Trophoblast cell (in vitro differentiated cells and primary cell): Measurements from ENCODE around the gene CEND1.

ENCODE experiments used
- DNase-seq, 2 donors: peaks; one replicate each; pipeline ENCODE4 v3.0.0-alpha.2; 2016
- H2AFZ ChIP-seq: 2 replicates; pipeline ENCODE4 v1.6.1; 2013; ENCODE audit warnings: low read length, moderate library complexity, mild to moderate bottlenecking; ENCODE audit not compliant: insufficient read depth, poor library complexity
- H2AK5ac ChIP-seq: 2 replicates; pipeline ENCODE4 v1.6.1; 2013; ENCODE audit warnings: mild to moderate bottlenecking, low read length
- H2BK120ac ChIP-seq: 2 replicates; pipeline ENCODE4 v1.6.1; 2013; ENCODE audit warnings: low read length, mild to moderate bottlenecking, moderate library complexity; ENCODE audit not compliant: insufficient read depth, poor library complexity
- H2BK12ac ChIP-seq: 2 replicates; pipeline ENCODE4 v1.6.1; 2013; ENCODE audit warnings: mild to moderate bottlenecking, low read length, moderate library complexity
- H2BK5ac ChIP-seq: 2 replicates; pipeline ENCODE4 v1.6.1; 2013; ENCODE audit warnings: low read length, low read depth, moderate library complexity, mild to moderate bottlenecking; ENCODE audit not compliant: poor library complexity
- H3K14ac ChIP-seq: 2 replicates; pipeline ENCODE4 v1.6.1; 2013; ENCODE audit warnings: mild to moderate bottlenecking, low read length
- H3K18ac ChIP-seq: 2 replicates; pipeline ENCODE4 v1.6.1; 2013; ENCODE audit warnings: mild to moderate bottlenecking, low read length
- H3K23ac ChIP-seq: 2 replicates; pipeline ENCODE4 v1.6.1; 2013; ENCODE audit warnings: low read length
- H3K27ac ChIP-seq: 2 replicates; pipeline ENCODE4 v1.5.1; 2013; ENCODE audit warnings: low read depth, mild to moderate bottlenecking, inconsistent platforms, low read length, moderate library complexity
- H3K27me3 ChIP-seq: 2 replicates; pipeline ENCODE4 v1.6.1; 2013; ENCODE audit warnings: inconsistent platforms, mild to moderate bottlenecking, low read length, moderate library complexity; ENCODE audit not compliant: insufficient read depth
- H3K36me3 ChIP-seq, 2 experiments: 1 replicate in 1 of 2; 2 replicates in 1 of 2; pipeline ENCODE4 v1.6.1; 2013; ENCODE audit warnings: low read length in 2 of 2, mild to moderate bottlenecking in 2 of 2, moderate library complexity in 1 of 2; ENCODE audit not compliant: insufficient read depth in 2 of 2, control insufficient read depth in 1 of 2
- H3K4ac ChIP-seq: 2 replicates; pipeline ENCODE4 v1.6.1; 2013; ENCODE audit warnings: low read depth, mild to moderate bottlenecking, low read length, moderate library complexity
- H3K4me1 ChIP-seq, 2 experiments: 1 replicate in 1 of 2; 2 replicates in 1 of 2; pipeline ENCODE4 v1.6.1; 2013; ENCODE audit warnings: low read length in 2 of 2, mild to moderate bottlenecking in 2 of 2, moderate library complexity in 1 of 2; ENCODE audit not compliant: insufficient read depth in 2 of 2, control insufficient read depth in 1 of 2
- H3K4me2 ChIP-seq: 2 replicates; pipeline ENCODE4 v1.6.1; 2013; ENCODE audit warnings: inconsistent platforms, mild to moderate bottlenecking, low read length, moderate library complexity
- H3K4me3 ChIP-seq: 2 replicates; pipeline ENCODE4 v1.5.1; 2013; ENCODE audit warnings: mild to moderate bottlenecking, low read depth, low read length, inconsistent platforms
- H3K79me1 ChIP-seq: one replicate; pipeline ENCODE4 v1.6.1; 2013; ENCODE audit warnings: low read length
- H3K79me2 ChIP-seq: 2 replicates; pipeline ENCODE4 v1.6.1; 2013; ENCODE audit warnings: low read length, mild to moderate bottlenecking; ENCODE audit not compliant: control insufficient read depth, insufficient read depth, poor library complexity
- H3K9ac ChIP-seq: 2 replicates; pipeline ENCODE4 v1.6.1; 2013; ENCODE audit warnings: mild to moderate bottlenecking, low read length
- H3K9me3 ChIP-seq: 2 replicates; pipeline ENCODE4 v1.6.1; 2013; ENCODE audit warnings: low read depth, mild to moderate bottlenecking, control low read depth, inconsistent platforms, low read length; ENCODE audit not compliant: insufficient read depth
- H4K12ac ChIP-seq: 2 replicates; pipeline ENCODE4 v1.6.1; 2013; ENCODE audit warnings: low read depth, mild to moderate bottlenecking, low read length, moderate library complexity
- H4K8ac ChIP-seq: 2 replicates; pipeline ENCODE4 v1.6.1; 2013; ENCODE audit warnings: low read depth, mild to moderate bottlenecking, low read length, moderate library complexity
- H4K91ac ChIP-seq: one replicate; pipeline ENCODE4 v1.6.1; 2013; ENCODE audit warnings: low read depth, mild to moderate bottlenecking, low read length, moderate library complexity
- WGBS: extraction: QIAGEN DNeasy Blood & Tissue Kit; methylation state at CpG from one replicate; pipeline ENCODE4 v1.1.7; 2013; ENCODE audit warnings: missing lambda C conversion rate; ENCODE audit not compliant: insufficient read length, insufficient coverage; ENCODE audit errors: extremely low coverage; 5-methylcytosine and 5-hydroxymethylcytosine counted together

CEND1 gene

DNA sequence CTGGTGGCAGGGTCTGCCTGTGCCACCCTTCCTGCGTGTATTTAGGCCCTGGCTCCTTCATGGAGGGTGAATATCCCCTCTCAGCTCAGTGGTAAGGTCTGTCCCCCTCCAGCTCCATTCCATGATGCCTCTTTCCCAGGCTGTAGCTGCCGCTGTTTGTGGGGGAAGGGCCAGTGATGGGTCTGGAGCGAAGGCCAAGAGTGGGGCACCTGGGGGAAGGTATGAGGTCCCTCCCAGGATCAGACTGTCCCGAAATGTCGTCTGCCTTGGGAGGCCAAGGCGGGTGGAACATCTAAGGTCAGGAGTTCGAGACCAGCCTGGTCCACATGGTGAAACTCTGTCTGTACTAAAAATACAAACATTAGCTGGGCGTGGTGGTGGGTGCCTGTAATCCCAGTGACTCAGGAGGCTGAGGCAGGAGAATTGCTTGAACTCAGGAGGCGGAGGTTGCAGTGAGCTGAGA, 44.0 kb upstream of the CEND1 start:
- H4K8ac ChIP-seq, result peak overlapping the region; percentile 71
- peak overlapping the region; percentile 80 for H3K4me3 ChIP-seq
- H2BK12ac ChIP-seq, result peak overlapping the region; percentile 23
- peak overlapping the region; percentile 76 for H4K12ac ChIP-seq
- H3K4me2 ChIP-seq, result peak overlapping the region; percentile 66
- H3K27ac ChIP-seq, result no peak overlapping the region
- H3K79me1 ChIP-seq, result peaks cover 15% of the 10 kb centered on the region
- peak overlapping the region; percentile 73 for H2BK5ac ChIP-seq
- no peak overlapping the region for H3K23ac ChIP-seq
- H3K36me3 ChIP-seq, result peaks cover 32 to 35% of the 10 kb centered on the region in 2 experiments
- peak overlapping the region; percentile 81 for H2AK5ac ChIP-seq
- DNase-seq, result no peak
- peak overlapping the region; percentile 86 for H2BK120ac ChIP-seq
- H3K9ac ChIP-seq, result no peak overlapping the region
- H3K27me3 ChIP-seq, result peaks cover 25% of the 10 kb centered on the region
- H3K9me3 ChIP-seq, result peaks cover 5% of the 10 kb centered on the region
- peaks cover 12% of the 10 kb centered on the region for H3K79me2 ChIP-seq
- peak overlapping the region; percentile 72 for H3K18ac ChIP-seq
- WGBS, result no CpG with 5 or more reads among the region's 9 CpGs
- peak overlapping the region; percentile 86 for H3K14ac ChIP-seq
- H2AFZ ChIP-seq, result peak overlapping the region; percentile 56
- peaks cover 38 to 41% of the 10 kb centered on the region in 2 experiments for H3K4me1 ChIP-seq
- H4K91ac ChIP-seq, result peak overlapping the region; percentile 77
- peak overlapping the region; percentile 70 for H3K4ac ChIP-seq

DNA sequence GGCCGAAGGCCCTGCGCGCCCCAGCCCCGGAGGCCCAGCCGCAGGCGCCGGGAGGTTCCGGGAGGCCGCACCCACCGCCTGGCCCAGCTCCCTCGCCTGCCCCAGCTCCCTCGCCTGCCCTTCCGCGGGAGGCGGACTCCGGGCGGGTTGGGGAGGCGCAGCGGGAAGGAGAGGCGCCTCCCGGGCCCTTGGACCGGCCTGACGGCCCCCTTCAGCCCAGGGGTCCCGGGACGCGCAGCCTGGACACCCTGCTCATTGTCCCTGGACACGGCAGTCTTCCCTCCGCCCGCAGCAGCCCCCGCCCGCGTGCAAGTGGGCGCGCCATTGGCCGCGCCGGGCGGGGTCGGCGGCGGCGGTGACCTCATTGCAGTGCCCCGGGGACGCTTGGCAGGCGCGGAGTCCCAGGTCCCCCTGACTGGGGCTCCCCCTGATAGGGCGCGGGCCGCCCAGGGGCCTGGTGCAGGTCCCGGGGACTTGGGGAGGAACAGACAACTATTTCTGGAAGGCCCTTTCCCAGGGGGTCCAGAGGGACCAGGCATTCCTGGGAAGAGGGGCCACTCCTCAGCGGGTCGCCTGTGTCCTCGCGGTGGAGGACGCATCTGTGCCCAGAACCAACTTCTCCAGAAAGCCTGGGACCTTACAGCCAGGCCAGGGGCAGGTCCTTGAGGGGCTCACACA, 43.4 kb upstream of the CEND1 start:
- Histone ChIP-seq H3K27ac (peak overlapping the region; percentile 52), H3K4me1 (peaks cover 43 to 44% of the 10 kb centered on the region in 2 experiments), H4K8ac (peak overlapping the region; percentile 71), H3K14ac (peak overlapping the region; percentile 86), H4K12ac (peak overlapping the region; percentile 76), H2BK120ac (peak overlapping the region; percentile 86), H3K36me3 (peaks cover 26 to 28% of the 10 kb centered on the region in 2 experiments), H3K4me2 (peak overlapping the region; percentile 66), H4K91ac (peak overlapping the region; percentile 77), H2AFZ (peak overlapping the region; percentile 56), H3K9me3 (peaks cover 5% of the 10 kb centered on the region), H3K4me3 (peak overlapping the region; percentile 80), H3K23ac (no peak overlapping the region), H3K9ac (peak overlapping the region; percentile 86), H3K27me3 (peaks cover 27% of the 10 kb centered on the region), H3K4ac (peak overlapping the region; percentile 70), H3K18ac (peak overlapping the region; percentile 72), H3K79me2 (peaks cover 12% of the 10 kb centered on the region), H2BK12ac (peak overlapping the region; percentile 23), H3K79me1 (peaks cover 15% of the 10 kb centered on the region), H2BK5ac (peak overlapping the region; percentile 73), H2AK5ac (peak overlapping the region; percentile 81)
- DNase-seq, result peak in 1 of 2 donors; percentile 66
- no CpG with 5 or more reads among the region's 55 CpGs for WGBS

DNA sequence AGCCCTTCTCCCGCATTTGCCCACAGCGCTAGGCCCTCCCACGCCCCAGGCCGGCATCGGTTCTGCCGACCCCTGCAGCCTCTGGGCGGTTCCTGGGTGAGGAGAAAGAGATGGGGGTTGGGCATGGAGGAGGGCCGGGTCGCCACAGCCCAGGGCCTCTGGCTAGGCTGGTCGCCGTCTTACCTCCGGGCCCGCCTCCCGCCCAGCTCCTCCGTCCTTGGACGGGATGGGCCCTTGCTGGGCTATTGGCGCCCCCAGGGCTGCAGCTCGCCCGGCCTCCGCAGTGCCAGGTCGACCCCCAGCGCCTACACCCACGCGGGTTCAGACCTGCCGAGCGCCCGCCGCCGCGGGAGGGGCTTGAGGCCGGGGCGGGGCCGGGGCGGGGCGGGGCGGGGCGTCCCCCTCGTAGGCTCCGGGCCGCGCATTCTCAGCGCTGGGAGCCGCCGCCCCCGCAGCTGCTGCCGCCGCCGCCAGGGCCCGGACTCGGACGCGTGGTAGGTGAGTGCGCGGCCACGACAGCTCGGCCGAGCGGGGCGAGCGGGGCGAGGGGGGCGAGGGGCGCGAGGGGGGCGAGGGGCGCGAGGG, 42.7 kb upstream of the CEND1 start, which contains the start of gene CD151:
TSS of gene CD151 (plus strand) at position 424 of the 585 bp plus-strand sequence. CDS start 3,118 bp downstream, outside the sequence.
- Histone ChIP-seq H2BK12ac (peak within 1 kb of the TSS; percentile 63), H3K4me2 (peak within 1 kb of the TSS; percentile 79), H3K79me2 (peaks cover 12% of the 10 kb centered on the region), H4K91ac (peak within 1 kb of the TSS; percentile 83), H3K79me1 (peaks cover 15% of the 10 kb centered on the region), H3K36me3 (peaks cover 20 to 22% of the 10 kb centered on the region in 2 experiments), H2BK5ac (peak within 1 kb of the TSS; percentile 73), H4K12ac (peak within 1 kb of the TSS; percentile 76), H3K27me3 (peaks cover 27% of the 10 kb centered on the region), H4K8ac (peak within 1 kb of the TSS; percentile 81), H2AK5ac (peak within 1 kb of the TSS; percentile 81), H2BK120ac (peak within 1 kb of the TSS; percentile 86), H3K23ac (no peak within 1 kb of the TSS), H3K4me3 (peak within 1 kb of the TSS; percentile 80), H3K4ac (peak within 1 kb of the TSS; percentile 70), H3K9me3 (peaks cover 5% of the 10 kb centered on the region), H3K27ac (peak within 1 kb of the TSS; percentile 52), H2AFZ (peak within 1 kb of the TSS; percentile 56), H3K9ac (peak within 1 kb of the TSS; percentile 86), H3K18ac (peak within 1 kb of the TSS; percentile 72), H3K4me1 (peaks cover 48 to 49% of the 10 kb centered on the region in 2 experiments), H3K14ac (peak within 1 kb of the TSS; percentile 86)
- DNase-seq, result peak; percentile 61 to 74
- no CpG with 5 or more reads among the region's 67 CpGs for WGBS

DNA sequence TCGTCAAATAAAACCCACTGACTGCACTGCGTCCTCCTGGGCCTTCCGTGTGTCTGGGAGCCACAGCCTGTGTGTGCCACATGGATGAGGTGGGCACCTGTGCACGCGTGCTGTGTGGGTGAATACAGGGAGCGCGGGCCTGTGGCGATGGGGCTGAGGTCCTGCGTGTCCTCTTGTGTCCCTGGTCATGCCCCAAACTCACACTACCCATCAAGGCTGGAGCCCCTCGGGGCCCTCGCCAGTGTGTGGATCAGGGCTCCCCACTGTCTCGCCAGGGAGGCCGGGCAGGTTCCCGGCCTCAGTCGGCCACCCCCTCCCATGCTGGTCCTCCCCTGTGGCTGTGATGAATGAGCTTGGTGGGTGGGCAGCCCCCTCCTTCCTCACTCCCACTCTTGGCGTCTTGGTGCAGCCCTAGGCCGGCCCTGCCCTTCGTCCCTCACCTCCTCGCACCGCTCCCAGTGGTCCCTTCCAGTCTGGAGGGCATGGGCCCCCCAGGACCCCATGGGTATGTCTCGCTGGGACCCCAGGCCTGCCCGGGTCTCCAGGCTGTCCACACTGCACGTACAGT, 42.2 kb upstream of the CEND1 start:
- DNase-seq, result no peak
- Histone ChIP-seq H2BK12ac (peak overlapping the region; percentile 63), H3K18ac (peak overlapping the region; percentile 67), H3K14ac (peak overlapping the region; percentile 85), H3K4me1 (peaks cover 52 to 54% of the 10 kb centered on the region in 2 experiments), H2AK5ac (peak overlapping the region; percentile 77), H3K4me2 (peak overlapping the region; percentile 79), H3K79me2 (peaks cover 12% of the 10 kb centered on the region), H4K91ac (peak overlapping the region; percentile 83), H2AFZ (peak overlapping the region; percentile 19), H3K36me3 (peaks cover 14 to 16% of the 10 kb centered on the region in 2 experiments), H3K79me1 (peaks cover 20% of the 10 kb centered on the region), H3K4ac (peak overlapping the region; percentile 30), H3K27me3 (peaks cover 32% of the 10 kb centered on the region), H4K12ac (peak overlapping the region; percentile 67), H2BK120ac (peak overlapping the region; percentile 35), H3K4me3 (peak overlapping the region; percentile 71), H2BK5ac (no peak overlapping the region), H4K8ac (peak overlapping the region; percentile 81), H3K9me3 (peaks cover 5% of the 10 kb centered on the region), H3K23ac (no peak overlapping the region), H3K9ac (no peak overlapping the region), H3K27ac (no peak overlapping the region)
- no CpG with 5 or more reads among the region's 23 CpGs for whole genome bisulfite sequencing
